H9 (cell line): ENCODE measurements around the gene ILK. TPM values are rescaled to one million over a fixed set of nuclear protein-coding genes. Genes with fewer than 3 reads are reported as not detected.

Experiments
- DNase-seq: peaks from one replicate; pipeline ENCODE4 v3.0.0-alpha.2; 2017
- H2AFZ ChIP-seq: one replicate; pipeline ENCODE4 v1.6.1; 2013; ENCODE audit warnings: mild to moderate bottlenecking, low read length, control low read depth, moderate library complexity
- H2AK5ac ChIP-seq: 2 replicates; pipeline ENCODE4 v1.6.1; 2013; ENCODE audit warnings: low read length, control low read depth, mixed read lengths; ENCODE audit not compliant: insufficient read length
- H2BK120ac ChIP-seq: one replicate; pipeline ENCODE4 v1.6.1; 2013; ENCODE audit warnings: low read depth, mild to moderate bottlenecking, low read length, control low read depth, inconsistent platforms; ENCODE audit not compliant: poor library complexity, severe bottlenecking
- H2BK12ac ChIP-seq: 2 replicates; pipeline ENCODE4 v1.6.1; 2013; ENCODE audit warnings: low read length, control low read depth, mixed read lengths, low read depth; ENCODE audit not compliant: insufficient read length
- H2BK15ac ChIP-seq: 2 replicates; pipeline ENCODE4 v1.6.1; 2013; ENCODE audit warnings: low read depth, low read length, control low read depth
- H2BK20ac ChIP-seq: one replicate; pipeline ENCODE4 v1.6.1; 2013; ENCODE audit warnings: low read depth, mild to moderate bottlenecking, low read length, control low read depth, inconsistent platforms; ENCODE audit not compliant: poor library complexity, severe bottlenecking
- H2BK5ac ChIP-seq: 2 replicates; pipeline ENCODE4 v1.6.1; 2013; ENCODE audit warnings: low read length, control low read depth, mixed read lengths; ENCODE audit not compliant: insufficient read length
- H3K14ac ChIP-seq: 2 replicates; pipeline ENCODE4 v1.6.1; 2013; ENCODE audit warnings: low read length, control low read depth; ENCODE audit not compliant: insufficient read depth
- H3K18ac ChIP-seq: 2 replicates; pipeline ENCODE4 v1.6.1; 2013; ENCODE audit warnings: low read depth, mild to moderate bottlenecking, mixed read lengths, low read length, control low read depth; ENCODE audit not compliant: insufficient read length
- H3K23ac ChIP-seq: 2 replicates; pipeline ENCODE4 v1.6.1; 2013; ENCODE audit warnings: low read length, control low read depth, mixed read lengths, low read depth; ENCODE audit not compliant: insufficient read length
- H3K23me2 ChIP-seq: 2 replicates; pipeline ENCODE4 v1.6.1; 2013; ENCODE audit warnings: low read depth, mild to moderate bottlenecking, mixed read lengths, low read length, control low read depth; ENCODE audit not compliant: insufficient read length, poor library complexity, severe bottlenecking
- H3K27ac ChIP-seq: 2 replicates; pipeline ENCODE4 v1.5.1; 2013; ENCODE audit warnings: low read length, control low read depth, mixed read lengths, low read depth; ENCODE audit not compliant: insufficient read length
- H3K27me3 ChIP-seq: 2 replicates; pipeline ENCODE4 v1.6.1; 2013; ENCODE audit warnings: low read length, control low read depth, inconsistent platforms; ENCODE audit not compliant: insufficient read depth
- H3K4ac ChIP-seq: 2 replicates; pipeline ENCODE4 v1.6.1; 2013; ENCODE audit warnings: low read depth, mild to moderate bottlenecking, control low read depth, inconsistent platforms, low read length, moderate library complexity
- H3K4me1 ChIP-seq: 2 replicates; pipeline ENCODE4 v1.6.1; 2013; ENCODE audit warnings: low read length, control low read depth, inconsistent platforms; ENCODE audit not compliant: insufficient read depth
- H3K4me2 ChIP-seq: 2 replicates; pipeline ENCODE4 v1.6.1; 2013; ENCODE audit warnings: low read length, control low read depth, mixed read lengths; ENCODE audit not compliant: insufficient read length, insufficient read depth
- H3K56ac ChIP-seq: 2 replicates; pipeline ENCODE4 v1.6.1; 2013; ENCODE audit warnings: low read depth, mild to moderate bottlenecking, mixed read lengths, low read length, control low read depth; ENCODE audit not compliant: insufficient read length
- H3K79me1 ChIP-seq: 2 replicates; pipeline ENCODE4 v1.6.1; 2013; ENCODE audit warnings: low read depth, mild to moderate bottlenecking, moderate library complexity, low read length, control low read depth, inconsistent platforms; ENCODE audit not compliant: insufficient read depth, poor library complexity, severe bottlenecking
- H3K79me2 ChIP-seq: 2 replicates; pipeline ENCODE4 v1.6.1; 2013; ENCODE audit warnings: low read length, control low read depth, inconsistent platforms; ENCODE audit not compliant: insufficient read depth
- H3K9ac ChIP-seq: 2 replicates; pipeline ENCODE4 v1.6.1; 2013; ENCODE audit warnings: low read length, control low read depth, mixed read lengths; ENCODE audit not compliant: insufficient read length; ENCODE audit errors: extremely low read depth
- H3K9me3 ChIP-seq: one replicate; pipeline ENCODE4 v1.6.1; 2013; ENCODE audit warnings: low read depth, low read length, inconsistent platforms; ENCODE audit not compliant: control insufficient read depth
- H3T11ph ChIP-seq: one replicate; pipeline ENCODE4 v1.6.1; 2013; ENCODE audit warnings: mild to moderate bottlenecking, low read length, control low read depth, inconsistent platforms
- H4K20me1 ChIP-seq: one replicate; pipeline ENCODE4 v1.6.1; 2013; ENCODE audit not compliant: control insufficient read depth, insufficient read length, insufficient read depth
- H4K5ac ChIP-seq: 2 replicates; pipeline ENCODE4 v1.6.1; 2013; ENCODE audit warnings: low read depth, mild to moderate bottlenecking, mixed read lengths, low read length, control low read depth; ENCODE audit not compliant: insufficient read length
- H4K8ac ChIP-seq: replicated peaks from 2 replicates; pipeline ENCODE4 v1.6.1; 2013; ENCODE audit warnings: low read length, control low read depth, mixed read lengths, low read depth; ENCODE audit not compliant: insufficient read length
- H4K91ac ChIP-seq: 2 replicates; pipeline ENCODE4 v1.6.1; 2013; ENCODE audit warnings: low read depth, mild to moderate bottlenecking, moderate library complexity, mixed read lengths, low read length, control low read depth; ENCODE audit not compliant: insufficient read length
- H3K27ac Mint-ChIP-seq, 3 experiments: 2 replicates in 2 of 3; 3 replicates in 1 of 3; pipeline ENCODE4 v1.8.0; 2020 to 2021; ENCODE audit warnings: mixed read lengths in 3 of 3, mild to moderate bottlenecking in 1 of 3, moderate library complexity in 1 of 3
- H3K27me3 Mint-ChIP-seq: 2 replicates; pipeline ENCODE4 v1.8.0; 2021; ENCODE audit warnings: low read depth, mild to moderate bottlenecking, moderate library complexity, mixed read lengths
- H3K36me3 Mint-ChIP-seq, 3 experiments: 2 replicates in 2 of 3; 3 replicates in 1 of 3; pipeline ENCODE4 v1.8.0; 2020 to 2021; ENCODE audit warnings: low read depth in 3 of 3, mixed read lengths in 3 of 3; ENCODE audit not compliant: insufficient read depth in 1 of 3
- H3K4me1 Mint-ChIP-seq, 2 experiments: 2 replicates each; pipeline ENCODE4 v1.8.0; 2020; ENCODE audit warnings: mixed read lengths in 2 of 2
- H3K4me3 Mint-ChIP-seq, 2 experiments: 2 replicates in 1 of 2; 3 replicates in 1 of 2; pipeline ENCODE4 v1.8.0; 2020 to 2021; ENCODE audit warnings: mild to moderate bottlenecking in 2 of 2, mixed read lengths in 2 of 2, moderate library complexity in 1 of 2
- H3K9me3 Mint-ChIP-seq, 2 experiments: 2 replicates in 1 of 2; 3 replicates in 1 of 2; pipeline ENCODE4 v1.8.0; 2020; ENCODE audit warnings: mild to moderate bottlenecking in 2 of 2, mixed read lengths in 2 of 2, moderate library complexity in 1 of 2
- CTCF ChIP-seq: fragments of 200-600 bp; sonication (generic); conservative IDR thresholded peaks from 3 replicates; pipeline ENCODE4 v1.8.0; 2021; ENCODE audit warnings: antibody characterized with exemption, mild to moderate bottlenecking
- WGBS: extraction: QIAGEN DNeasy Blood & Tissue Kit; methylation state at CpG from one replicate; pipeline ENCODE4 v1.1.7; 2013; ENCODE audit warnings: missing lambda C conversion rate, low lambda C conversion rate, mixed read lengths; ENCODE audit not compliant: insufficient read length; ENCODE audit errors: extremely low coverage; 5-methylcytosine and 5-hydroxymethylcytosine counted together
- total RNA-seq: library from RNA; stranded (reverse); gene quantifications from 2 replicates; pipeline ENCODE4 v1.2.1, GENCODE V29; 2021

ILK gene
- total RNA-seq, 1 experiment from 2014 or later: 100 TPM

GRCh38 chr11:6556139-6556949, 47.2 kb upstream of the ILK start:
- DNase-seq: no peak
- no peak overlapping the region for H2BK120ac ChIP-seq
- no peak overlapping the region for H3K14ac ChIP-seq
- no peaks in the 10 kb centered on the region for H3K79me1 ChIP-seq
- H3K36me3 Mint-ChIP-seq: no peaks in the 10 kb centered on the region
- H3K4me1 Mint-ChIP-seq: no peaks in the 10 kb centered on the region
- no CpG with 5 or more reads among the region's 11 CpGs for WGBS
- H3K9me3 ChIP-seq: no peaks in the 10 kb centered on the region
- no peak overlapping the region for H3K4me2 ChIP-seq
- no peaks in the 10 kb centered on the region for H3K23me2 ChIP-seq
- no peak overlapping the region for H4K8ac ChIP-seq
- H3K27me3 Mint-ChIP-seq: no peaks in the 10 kb centered on the region; the same call in none of the 2 replicates
- H3K9me3 Mint-ChIP-seq: no peaks in the 10 kb centered on the region
- no peak overlapping the region for H3K4me3 Mint-ChIP-seq
- H3K9ac ChIP-seq: no peak overlapping the region
- H3K18ac ChIP-seq: no peak overlapping the region
- H4K20me1 ChIP-seq: no peaks in the 10 kb centered on the region
- H3K79me2 ChIP-seq: no peaks in the 10 kb centered on the region
- H3K23ac ChIP-seq: no peak overlapping the region
- H3T11ph ChIP-seq: no peak overlapping the region
- TF ChIP-seq CTCF: no peak
- H2BK5ac ChIP-seq: no peak overlapping the region
- no peak overlapping the region for H4K91ac ChIP-seq
- H3K27ac Mint-ChIP-seq: 0 out of 7 replicates have a peak overlapping the region, but pooled peaks of 1 of the 3 experiments have one; percentile 19
- H3K27me3 ChIP-seq: no peaks in the 10 kb centered on the region
- H4K5ac ChIP-seq: no peak overlapping the region
- no peak overlapping the region for H2BK15ac ChIP-seq
- no peak overlapping the region for H3K56ac ChIP-seq
- H2AFZ ChIP-seq: no peak overlapping the region
- H2BK12ac ChIP-seq: no peak overlapping the region
- H2BK20ac ChIP-seq: no peak overlapping the region
- no peaks in the 10 kb centered on the region for H3K4me1 ChIP-seq
- H2AK5ac ChIP-seq: no peak overlapping the region
- H3K4ac ChIP-seq: no peak overlapping the region
- H3K27ac ChIP-seq: no peak overlapping the region
